ENCODE measurements around the gene LIN7A. TPM values are rescaled to one million over a fixed set of nuclear protein-coding genes. Genes with fewer than 3 reads are reported as not detected.

The LIN7A gene
- total and polyA plus RNA-seq, 2 of the 4 experiments (the other 2 are of a cell fraction) = 10.8 to 24.7 TPM

- Histone ChIP-seq H3K4me2 (ENCODE audit: low read depth, low read length) (no peak overlapping the region), H3K4ac (ENCODE audit: low read depth, low read length) (no peak overlapping the region), H3K9me1 (ENCODE audit: insufficient read depth, low read length) (0 out of 2 replicates have a peak, but pooled peaks cover 3% of the 10 kb centered on the region), H2BK120ac (ENCODE audit: low read depth, low read length) (no peak overlapping the region), H2BK5ac (ENCODE audit: low read depth, low read length, poor library complexity, severe bottlenecking) (no peak overlapping the region), H2AK5ac (ENCODE audit: low read depth, low read length) (no peak overlapping the region), H4K8ac (ENCODE audit: low read depth in 2 of 2, low read length in 2 of 2) (no peak overlapping the region), H2AFZ (replicated peaks; ENCODE audit: low read length, poor library complexity) (no peak overlapping the region), H3K9me3 (ENCODE audit: control insufficient read depth, insufficient read depth, low read length) (no peaks in the 10 kb centered on the region), H3K27me3 (ENCODE audit: control insufficient read depth, insufficient read depth, low read length) (no peaks in the 10 kb centered on the region), H3K4me1 (ENCODE audit: control insufficient read depth, insufficient read depth, low read length) (no peaks in the 10 kb centered on the region), H3K27ac (ENCODE audit: insufficient read depth, low read length) (no peak overlapping the region), H3K9ac (ENCODE audit: low read depth, low read length) (no peak overlapping the region), H2AK9ac (replicated peaks; ENCODE audit: low read depth, low read length, poor library complexity) (no peak overlapping the region), H3K23ac (ENCODE audit: low read depth, low read length) (no peak overlapping the region), H3K4me3 (ENCODE audit: insufficient read depth, low read depth, low read length) (no peak overlapping the region), H4K91ac (ENCODE audit: insufficient read depth, low read depth, low read length) (no peak overlapping the region), H2BK15ac (ENCODE audit: low read depth, low read length) (no peak overlapping the region), H3K18ac (ENCODE audit: low read depth, low read length) (no peak overlapping the region), H3K56ac (ENCODE audit: extremely low read depth, insufficient read depth, low read length) (no peak overlapping the region), H4K20me1 (ENCODE audit: insufficient read depth, low read length) (no peaks in the 10 kb centered on the region), H4K5ac (ENCODE audit: low read depth, low read length) (no peak overlapping the region), H3K79me1 (ENCODE audit: low read depth in 1 of 2, low read length in 2 of 2) (no peaks in the 10 kb centered on the region), H2BK20ac (ENCODE audit: low read depth, low read length) (no peak overlapping the region), H3K36me3 (ENCODE audit: control insufficient read depth, insufficient read depth, low read length) (no peaks in the 10 kb centered on the region), H3K14ac (replicated peaks; ENCODE audit: low read depth, low read length) (no peak overlapping the region)
- ATAC-seq (ENCODE audit: low read depth) (peak; percentile 70), DNase-seq (peak; percentile 35)
- ChIA-PET CTCF (no interaction called here), POLR2A (ENCODE audit: unreplicated experiment) (no interaction called here)
- in situ Hi-C loops (cut with MboI; ENCODE audit: low sequenced_read_pairs) (loop anchor here (25.0 kb wide), 1 partner anchor 540 kb away; no protein-coding TSS in a partner anchor), dilution Hi-C loops (cut with HindIII; ENCODE audit: low sequenced_read_pairs, unreplicated experiment) (no loop called here), intact Hi-C loops (cut with micrococcal nuclease) (no loop called here)
- no TSS peak for BruUV-seq (replicated peaks)
- TF ChIP-seq CHD1 (IDR thresholded peaks at IDR 0.05; ENCODE audit: low read depth, low read length) (no peak), USF2 (IDR thresholded peaks at IDR 0.05; ENCODE audit: low read depth, low read length) (no peak), CEBPB (IDR thresholded peaks at IDR 0.05; ENCODE audit: low read depth, low read length) (no peak), POLR2A (IDR thresholded peaks at IDR 0.05; ENCODE audit: low read depth, low read length) (no peak), FOS (IDR thresholded peaks at IDR 0.05; ENCODE audit: low read depth, low read length) (no peak), SMC3 (IDR thresholded peaks at IDR 0.05; ENCODE audit: low read depth, low read length) (no peak), MAFK (IDR thresholded peaks at IDR 0.05; ENCODE audit: low read depth, low read length) (no peak), RCOR1 (IDR thresholded peaks at IDR 0.05; ENCODE audit: insufficient replicate concordance, low read length) (no peak), RAD21 (IDR thresholded peaks at IDR 0.05; ENCODE audit: low read length) (no peak), MXI1 (IDR thresholded peaks at IDR 0.05; ENCODE audit: borderline replicate concordance, low read depth, low read length) (no peak), MAZ (IDR thresholded peaks at IDR 0.05; ENCODE audit: borderline replicate concordance, low read depth, low read length) (no peak)
Observed at GRCh38 chr12:80752464-80752863, 185.3 kb downstream of the LIN7A start.

Data from IMR-90 (cell line).